HG02938 (cell line): Measurements from ENCODE around the gene CD300E.

Experiments
- ATAC-seq: cut with Tn5 transposase; IDR thresholded peaks from one replicate; pipeline ENCODE4 v1.9.1; 2021; ENCODE audit warnings: mild to moderate bottlenecking, moderate library complexity; ENCODE audit not compliant: unreplicated experiment

The CD300E gene

GRCh38 chr17:74569020-74570003 lies 54.2 kb downstream of the CD300E start:
- ATAC-seq = no peak

DNA sequence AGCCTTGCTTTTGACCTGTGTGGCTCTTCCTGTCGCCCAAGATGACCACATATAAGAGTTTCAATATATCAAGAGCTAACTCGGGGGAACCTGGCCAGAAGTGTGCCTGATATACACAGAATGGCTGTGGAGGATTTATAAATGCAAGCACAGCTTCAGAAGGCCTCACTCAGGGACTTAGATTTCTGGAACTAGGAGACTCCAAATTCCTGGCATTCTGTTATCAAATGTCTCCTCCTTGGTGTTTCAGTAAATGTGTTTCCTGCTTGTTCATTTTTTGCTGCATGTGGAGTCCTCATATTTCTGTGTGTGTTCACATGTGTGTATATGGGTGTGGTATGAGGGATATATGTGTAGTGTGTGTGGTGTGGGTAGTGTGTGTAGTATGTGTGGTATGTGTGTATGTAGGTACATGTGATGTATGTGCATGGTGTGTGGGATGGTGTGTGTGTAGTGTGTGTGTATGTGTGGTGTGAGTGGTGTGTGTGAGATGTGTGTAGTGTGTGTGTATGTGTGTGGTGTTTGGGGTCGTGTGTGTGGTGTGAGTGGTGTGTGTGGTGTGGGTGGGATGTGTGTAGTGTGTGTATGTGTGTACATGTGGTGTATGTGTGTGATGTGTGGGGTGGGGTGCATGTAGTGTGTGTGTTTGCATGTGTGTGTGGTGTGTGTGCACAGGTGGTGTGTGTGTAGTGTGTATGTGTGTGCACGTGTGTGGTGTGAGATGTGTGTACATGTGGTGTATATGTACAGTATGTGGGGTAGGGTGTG lies 55.2 kb downstream of the CD300E start:
- no peak for ATAC-seq

- no peak for ATAC-seq
Observed at GRCh38 chr17:74567397-74567796, 56.1 kb downstream of the CD300E start, which contains the start of gene CD300H. CD300H (minus strand) TSS chr17:74567509.

GRCh38 chr17:74566132-74566753 lies 57.3 kb downstream of the CD300E start:
- no peak for ATAC-seq

DNA sequence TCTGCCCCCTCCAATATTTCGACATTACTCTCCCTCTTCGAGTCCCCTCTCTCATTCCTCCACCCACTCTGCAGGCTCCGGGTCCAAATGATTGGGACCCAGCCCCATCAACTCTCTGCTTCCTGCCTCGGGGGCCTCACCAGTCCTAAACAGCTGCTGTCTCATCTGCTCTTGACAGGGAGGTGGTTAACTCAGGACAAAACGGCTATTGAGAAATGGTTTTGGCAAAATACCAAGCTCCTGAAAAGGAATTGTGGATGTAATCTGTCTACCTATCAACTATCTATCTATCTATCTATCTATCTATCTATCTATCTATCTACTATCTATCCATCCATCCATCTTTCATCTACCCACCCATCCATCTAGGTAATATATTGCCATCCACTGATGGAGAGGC lies 58.4 kb downstream of the CD300E start:
- ATAC-seq = no peak

- no peak for ATAC-seq
Observed at GRCh38 chr17:74563358-74563757, 60.2 kb downstream of the CD300E start.

- ATAC-seq = no peak
Observed at GRCh38 chr17:74561586-74561985, 62.0 kb downstream of the CD300E start.
